ENCODE data around the gene CEP152.
A peak's percentile ranks its signal among the peaks of the same experiment; 100 is the strongest.
"Not testable (repeated sequence)": the region's sequence is repeated elsewhere in the genome, so short reads cannot be mapped to it uniquely, and the experiment has no call there.

The CEP152 gene

GRCh38 chr15:48806151-48806550, 4.7 kb downstream of the CEP152 start:
- no peak for DNase-seq

GRCh38 chr15:48805591-48805990, 5.3 kb downstream of the CEP152 start:
- no peak for DNase-seq

DNA sequence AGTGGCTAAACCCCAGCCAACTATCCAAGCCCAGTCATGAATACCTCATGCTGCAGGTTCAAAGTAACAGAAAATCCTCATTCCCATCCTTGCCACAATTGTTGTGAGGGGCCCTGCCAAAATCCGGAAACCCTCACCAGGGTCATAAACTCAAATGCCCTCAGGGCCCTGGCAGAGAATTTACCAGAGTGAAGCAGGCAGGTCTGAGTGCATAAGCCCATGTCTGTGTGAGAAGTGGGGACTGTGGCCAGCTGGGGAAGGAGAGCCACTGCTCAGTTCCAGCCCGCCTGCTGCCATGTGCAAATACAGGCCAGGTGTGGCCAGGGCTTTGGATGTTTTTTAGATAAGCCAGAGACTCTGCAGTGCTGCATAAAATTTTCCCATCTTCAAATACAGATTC, 7.0 kb downstream of the CEP152 start:
- DNase-seq, result no peak

- no peak for DNase-seq
These were observed 8.0 kb downstream of the CEP152 start for GRCh38 chr15:48802867-48803266.

GRCh38 chr15:48802257-48802656, 8.6 kb downstream of the CEP152 start:
- DNase-seq, result no peak

DNA sequence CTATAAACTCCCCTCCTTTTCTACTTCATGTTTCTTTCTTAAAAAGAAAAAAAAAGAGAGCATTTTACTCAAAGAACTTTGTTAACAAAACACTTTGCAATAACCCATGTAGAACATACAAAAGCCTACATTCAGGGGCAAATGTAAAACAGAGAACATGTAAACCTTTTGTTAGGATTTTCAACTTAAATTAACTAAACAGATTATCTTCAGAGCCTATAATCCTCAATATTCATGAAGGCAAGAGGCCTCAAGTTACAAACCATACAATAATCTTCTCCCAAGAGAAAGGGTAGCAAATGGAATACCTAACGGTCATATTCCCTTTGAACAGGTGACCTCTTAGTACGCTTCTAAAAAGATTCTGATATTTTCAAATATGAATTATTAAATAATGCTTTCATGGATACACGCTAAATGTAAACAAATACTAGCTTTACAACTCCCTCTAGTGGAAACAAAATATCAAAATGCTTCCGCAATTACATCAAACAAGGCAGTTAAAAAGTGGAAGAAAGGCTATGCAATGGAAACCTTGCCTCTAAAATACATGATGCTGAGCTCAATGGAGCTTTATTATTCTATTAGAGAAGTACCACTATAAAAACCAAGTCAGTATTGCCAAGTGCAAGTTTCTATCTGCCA, 9.9 kb downstream of the CEP152 start:
- no peak for DNase-seq

- no peak for DNase-seq
These were observed 10.6 kb downstream of the CEP152 start for GRCh38 chr15:48800245-48800644.

DNA sequence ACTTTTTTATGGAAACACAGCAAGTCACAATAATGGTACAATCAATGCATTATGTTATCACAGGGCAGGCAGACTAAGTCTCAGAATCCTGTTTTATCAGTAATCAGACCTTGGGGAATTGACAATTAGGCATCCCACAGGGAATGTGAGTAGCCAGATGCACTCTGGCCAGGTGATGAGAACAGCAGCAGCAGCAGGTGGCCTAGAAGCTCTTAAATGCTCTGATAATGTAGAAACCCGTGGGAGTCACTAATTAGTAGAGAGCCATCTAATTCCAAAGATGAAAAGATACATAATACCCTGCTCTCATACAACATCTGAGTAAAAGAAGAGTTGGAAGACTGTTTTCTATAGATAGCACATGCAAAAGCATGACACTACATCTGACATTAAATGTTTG, 12.6 kb downstream of the CEP152 start:
- no peak for DNase-seq

GRCh38 chr15:48796930-48797329, 13.9 kb downstream of the CEP152 start:
- peak; percentile 6 for DNase-seq

- DNase-seq, result no peak
These were observed 14.3 kb downstream of the CEP152 start for GRCh38 chr15:48796521-48796920.

- no peak for DNase-seq
These were observed 15.0 kb downstream of the CEP152 start for GRCh38 chr15:48795901-48796300.

DNA sequence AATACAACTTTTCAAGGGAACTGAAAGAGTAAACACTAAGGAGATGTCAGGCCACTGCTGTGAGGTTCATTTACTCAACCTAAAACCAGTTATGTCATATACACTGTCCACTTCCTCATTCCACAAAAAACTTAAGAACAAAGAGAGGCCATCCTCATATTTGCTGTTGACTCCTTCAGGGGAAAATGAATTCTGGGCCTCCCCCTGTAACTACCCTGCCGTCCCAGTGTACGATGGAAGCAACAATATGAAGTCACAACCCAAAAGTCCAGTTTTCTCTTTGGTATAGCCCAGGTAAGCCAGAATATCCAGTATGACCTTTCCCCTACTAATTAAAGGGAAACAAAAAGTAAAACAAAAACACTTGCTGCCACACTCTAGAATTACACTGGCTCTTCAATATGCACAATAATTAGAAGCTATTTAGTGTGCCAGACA, 16.2 kb downstream of the CEP152 start:
- DNase-seq, result no peak

DNA sequence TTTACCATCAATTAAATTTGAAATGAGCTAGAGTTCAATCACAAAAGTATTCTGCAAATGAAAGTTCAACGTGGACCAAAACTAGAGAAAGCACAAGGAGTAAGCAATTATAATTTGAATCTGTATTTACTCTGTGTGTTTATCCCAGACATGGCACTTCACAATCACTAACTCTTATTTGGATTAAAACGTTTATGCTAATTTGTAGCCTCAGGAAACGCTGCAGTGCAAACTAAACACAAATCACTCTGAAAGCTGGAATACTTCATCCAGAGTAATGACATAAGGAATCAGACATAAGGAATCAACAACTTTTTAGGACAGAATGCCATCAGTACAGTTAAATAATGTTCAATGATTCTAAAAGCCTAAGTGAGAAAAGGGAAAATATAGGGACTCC, 18.5 kb downstream of the CEP152 start:
- DNase-seq, result no peak

- not testable (repeated sequence) for DNase-seq
These were observed 20.3 kb downstream of the CEP152 start for GRCh38 chr15:48790466-48791115.

- DNase-seq, result no peak
These were observed 25.2 kb downstream of the CEP152 start for GRCh38 chr15:48785712-48786111.

- DNase-seq, result no peak
These were observed 25.7 kb downstream of the CEP152 start for GRCh38 chr15:48785195-48785594.

GRCh38 chr15:48784756-48785155, 26.1 kb downstream of the CEP152 start:
- DNase-seq, result no peak

- DNase-seq, result no peak
These were observed 28.0 kb downstream of the CEP152 start for GRCh38 chr15:48782911-48783310.

GRCh38 chr15:48781481-48782081, 29.3 kb downstream of the CEP152 start:
- DNase-seq, result no peak

GRCh38 chr15:48781017-48781416, 29.9 kb downstream of the CEP152 start:
- DNase-seq, result no peak

DNA sequence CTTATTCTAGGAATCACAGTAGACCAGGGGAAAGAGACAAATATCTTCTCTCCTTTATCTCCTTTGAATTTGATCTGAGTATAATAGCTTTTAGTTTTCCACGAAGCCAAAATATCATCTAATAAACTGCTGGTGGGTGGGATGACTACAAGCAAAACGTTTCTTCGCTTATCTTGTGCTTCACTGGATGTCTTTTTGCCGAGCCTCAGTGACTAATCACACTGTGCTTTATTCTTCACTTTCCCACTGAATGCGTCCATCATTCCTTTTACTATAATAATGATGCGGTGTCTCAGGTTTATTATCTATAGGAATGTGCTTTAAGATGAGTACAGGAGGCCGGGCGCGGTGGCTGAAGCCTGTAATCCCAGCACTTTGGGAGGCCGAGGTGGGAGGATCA, 32.5 kb downstream of the CEP152 start:
- no peak for DNase-seq

GRCh38 chr15:48777645-48778330, 33.1 kb downstream of the CEP152 start:
- DNase-seq, result no peak

- no peak for DNase-seq
These were observed 35.3 kb downstream of the CEP152 start for GRCh38 chr15:48775546-48775945.

DNA sequence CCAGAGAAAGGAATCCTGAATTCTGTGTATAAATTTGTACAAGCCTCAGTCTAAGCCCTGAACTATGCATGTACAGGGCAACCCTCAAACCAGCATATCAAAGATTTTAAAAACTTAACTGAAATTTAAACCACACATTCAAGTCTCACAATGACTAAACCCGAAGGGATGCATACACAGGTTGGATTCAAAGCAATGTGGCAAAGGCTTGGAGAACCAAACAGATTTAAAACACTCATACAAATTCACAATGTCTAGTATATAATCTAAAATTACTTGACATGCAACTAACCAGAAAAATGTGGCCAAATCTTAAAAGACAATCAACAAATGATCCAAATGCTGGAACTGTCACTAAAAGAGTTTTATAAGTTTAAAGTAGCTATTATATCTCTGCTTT, 36.4 kb downstream of the CEP152 start:
- DNase-seq, result no peak
